Neural progenitor cell (in vitro differentiated cells): ENCODE data around the gene KCNC2.
"Not testable (repeated sequence)": the region's sequence is repeated elsewhere in the genome, so short reads cannot be mapped to it uniquely, and the experiment has no call there.

Experiments
- CTCF ChIP-seq: fragments of 200-600 bp; sonication (generic); IDR thresholded peaks from 2 replicates; pipeline ENCODE4 v1.5.1; 2017; ENCODE audit warnings: antibody characterized with exemption, mild to moderate bottlenecking
- EZH2 ChIP-seq: fragments of 200-600 bp; sonication (generic); IDR thresholded peaks from 2 replicates; pipeline ENCODE4 v1.6.1; 2017; ENCODE audit warnings: antibody characterized with exemption, mild to moderate bottlenecking, moderate library complexity

GRCh38 chr12:75185881-75186280 is 23.8 kb downstream of the KCNC2 start:
- TF ChIP-seq CTCF, EZH2: not testable (repeated sequence)
